Measurements from ENCODE around the gene LPCAT1.

DNA sequence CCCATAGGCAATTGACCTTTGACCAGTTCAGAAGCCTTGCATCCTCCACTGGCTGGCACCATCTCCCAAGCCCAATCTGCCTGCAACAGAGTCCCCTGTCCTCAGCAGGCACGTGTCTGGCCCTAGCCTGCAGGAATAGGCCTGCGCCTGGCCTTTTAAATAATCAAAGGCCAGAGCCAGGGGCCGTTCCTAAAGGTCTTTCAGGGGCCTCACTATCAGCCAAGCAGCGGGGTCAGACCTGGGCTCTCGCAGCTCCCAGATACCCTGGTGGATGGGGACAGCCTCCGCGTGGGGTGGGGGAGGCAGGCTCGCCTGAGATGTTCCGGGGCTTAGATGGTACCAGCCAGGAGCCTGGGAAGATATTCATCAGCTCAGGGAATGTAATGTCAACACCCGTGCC is 111.1 kb downstream of the LPCAT1 start:
- TF ChIP-seq, protein P1, sequence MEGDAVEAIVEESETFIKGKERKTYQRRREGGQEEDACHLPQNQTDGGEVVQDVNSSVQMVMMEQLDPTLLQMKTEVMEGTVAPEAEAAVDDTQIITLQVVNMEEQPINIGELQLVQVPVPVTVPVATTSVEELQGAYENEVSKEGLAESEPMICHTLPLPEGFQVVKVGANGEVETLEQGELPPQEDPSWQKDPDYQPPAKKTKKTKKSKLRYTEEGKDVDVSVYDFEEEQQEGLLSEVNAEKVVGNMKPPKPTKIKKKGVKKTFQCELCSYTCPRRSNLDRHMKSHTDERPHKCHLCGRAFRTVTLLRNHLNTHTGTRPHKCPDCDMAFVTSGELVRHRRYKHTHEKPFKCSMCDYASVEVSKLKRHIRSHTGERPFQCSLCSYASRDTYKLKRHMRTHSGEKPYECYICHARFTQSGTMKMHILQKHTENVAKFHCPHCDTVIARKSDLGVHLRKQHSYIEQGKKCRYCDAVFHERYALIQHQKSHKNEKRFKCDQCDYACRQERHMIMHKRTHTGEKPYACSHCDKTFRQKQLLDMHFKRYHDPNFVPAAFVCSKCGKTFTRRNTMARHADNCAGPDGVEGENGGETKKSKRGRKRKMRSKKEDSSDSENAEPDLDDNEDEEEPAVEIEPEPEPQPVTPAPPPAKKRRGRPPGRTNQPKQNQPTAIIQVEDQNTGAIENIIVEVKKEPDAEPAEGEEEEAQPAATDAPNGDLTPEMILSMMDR (IDR thresholded peaks at IDR 0.05), result no peak
- no peak for TF ChIP-seq SIN3A (IDR thresholded peaks at IDR 0.05; ENCODE audit: borderline replicate concordance, insufficient read depth, low read depth, low read length)

Data from Panc1 (cell line).